ENCODE results near the gene ZNF546. TPM values are rescaled to one million over a fixed set of nuclear protein-coding genes. Genes with fewer than 3 reads are reported as not detected.

The ZNF546 gene
- polyA plus RNA-seq, 3 donors = 5.3 to 11.2 (median 8.3) TPM

- DNase-seq = no peak
These were observed 56.6 kb downstream of the ZNF546 start for GRCh38 chr19:40053491-40053890.

DNA sequence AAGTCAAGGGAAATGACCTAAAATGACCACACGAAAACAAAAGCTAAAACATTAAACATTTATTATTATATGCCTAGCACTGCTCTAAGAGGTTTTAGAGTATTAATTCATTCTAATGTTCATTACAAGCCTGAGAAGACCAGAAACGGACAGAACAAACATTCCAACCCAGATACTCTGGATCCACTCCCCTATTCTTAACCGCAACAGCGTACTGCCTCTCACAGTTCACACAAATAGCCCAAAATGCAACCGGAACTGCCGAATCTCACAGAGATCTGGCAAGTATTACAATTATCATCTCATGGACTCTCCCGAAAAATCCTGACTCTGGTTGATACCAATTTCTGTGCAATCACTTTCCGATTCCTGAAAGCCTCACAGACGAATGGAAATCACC, 57.8 kb downstream of the ZNF546 start:
- no peak for DNase-seq

DNA sequence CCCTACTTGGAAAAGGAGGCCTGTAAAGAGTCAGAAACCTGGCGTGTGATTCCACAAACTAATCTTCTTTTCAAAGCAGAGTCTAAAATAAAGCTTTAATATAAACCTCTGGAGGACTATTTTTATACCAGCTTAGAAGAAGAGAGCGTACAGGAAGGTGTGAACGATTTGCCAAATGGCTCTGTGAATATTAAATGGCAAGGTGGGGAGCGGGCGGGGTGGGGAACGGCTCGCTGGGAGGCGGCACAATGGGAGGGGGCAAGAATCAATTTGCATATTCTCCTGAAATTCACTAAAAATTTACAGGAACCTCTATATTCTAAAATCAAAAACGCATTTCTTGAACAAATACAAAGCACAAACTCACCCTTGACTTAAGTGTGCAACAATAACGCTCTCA, 58.2 kb downstream of the ZNF546 start:
- DNase-seq = no peak

DNA sequence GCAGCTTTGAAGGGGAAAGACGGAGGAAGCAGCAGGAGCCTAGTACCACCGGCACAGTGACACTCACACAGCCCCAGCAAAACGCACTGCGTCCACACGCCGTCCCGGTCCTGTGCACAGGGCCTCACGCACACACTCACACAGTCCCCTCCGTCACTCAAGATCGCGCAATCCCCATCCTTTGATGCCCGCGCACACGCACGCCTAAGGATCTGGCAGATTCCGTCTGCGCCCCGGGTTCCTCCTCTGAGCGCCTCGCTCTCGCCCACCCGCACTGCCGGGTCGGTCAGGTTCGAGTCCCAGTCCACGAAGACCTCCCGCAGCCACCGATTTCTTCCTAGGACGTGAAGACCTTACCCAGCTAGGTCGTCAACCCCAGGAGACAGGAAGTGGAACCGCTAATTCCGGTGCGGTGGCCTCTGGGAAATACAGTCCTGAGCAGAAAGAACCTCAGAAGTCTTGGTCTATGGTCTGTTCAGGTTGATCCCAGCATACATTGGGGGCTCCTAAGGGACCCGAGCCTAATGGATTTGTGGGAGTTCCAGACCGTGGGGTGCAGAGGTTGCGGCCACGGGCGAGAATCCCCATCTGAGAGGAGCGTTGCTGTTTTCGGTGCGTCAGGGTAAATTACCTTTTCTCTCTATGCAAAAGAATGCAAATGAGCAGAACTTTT, 59.1 kb downstream of the ZNF546 start, which contains the start of gene ZNF780B:
Gene ZNF780B (minus strand): TSS at position 400 of the 673 bp plus-strand sequence. CDS start 5,899 bp downstream, outside the sequence.
- DNase-seq = peak; percentile 65

DNA sequence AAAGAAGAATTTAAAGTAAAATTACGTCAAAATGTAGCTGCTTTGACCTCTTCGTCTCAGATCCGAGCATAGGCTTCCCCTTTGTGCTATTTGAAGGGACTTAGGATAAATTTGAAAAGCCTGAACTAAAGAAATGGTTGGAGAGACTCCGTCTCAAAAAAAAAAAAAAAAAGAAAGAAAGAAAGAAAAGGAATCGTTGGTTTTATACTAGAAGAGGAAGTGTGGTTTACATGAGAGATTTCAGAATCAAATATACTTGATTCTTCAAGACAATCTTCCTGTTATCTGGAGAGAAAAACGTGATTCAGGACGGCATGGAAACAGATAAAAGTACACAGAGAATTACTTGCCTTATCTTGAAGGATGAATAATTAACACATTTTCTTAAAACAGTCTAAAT, 59.6 kb downstream of the ZNF546 start:
- DNase-seq = no peak

DNA sequence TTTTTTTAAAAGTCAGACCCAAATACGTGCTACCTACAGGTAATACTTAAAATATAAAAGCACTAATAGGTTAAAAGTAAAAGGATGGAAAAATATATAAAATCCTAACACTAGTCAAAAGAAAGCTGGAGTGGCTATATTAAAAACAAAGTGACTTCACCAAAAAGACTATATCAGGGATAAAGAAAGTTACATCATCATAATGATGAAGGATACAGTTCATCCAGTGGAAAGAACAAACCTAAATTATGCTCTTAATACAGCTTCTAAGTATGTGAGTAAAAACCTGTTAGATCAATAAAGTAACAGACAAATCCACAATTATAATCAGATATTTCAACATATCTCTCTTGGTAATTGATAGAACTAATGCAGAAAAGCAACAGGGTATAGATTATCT, 60.3 kb downstream of the ZNF546 start:
- DNase-seq = no peak

GRCh38 chr19:40059624-40060023, 62.8 kb downstream of the ZNF546 start:
- DNase-seq = no peak

GRCh38 chr19:40070058-40070457, 73.2 kb downstream of the ZNF546 start:
- no peak for DNase-seq

Other genes starting within 250 kb of the ZNF546 start
- not detected for gene LEUTX, start 218.2 kb upstream of the ZNF546 start, polyA plus RNA-seq (ENCODE audit: insufficient read length in 3 of 3)
- gene DYRK1B, start 162.9 kb upstream of the ZNF546 start, polyA plus RNA-seq (ENCODE audit: insufficient read length in 3 of 3) = 10 to 100 TPM; 35.4 to 38.1 (median 35.9) TPM
- 100 to 1,000 TPM; 328 to 373 (median 335) TPM for gene FBL, start 150.7 kb upstream of the ZNF546 start, polyA plus RNA-seq (ENCODE audit: insufficient read length in 3 of 3)
- gene FCGBP, start 62.4 kb upstream of the ZNF546 start, polyA plus RNA-seq (ENCODE audit: insufficient read length in 3 of 3) = 10 to 100 TPM in 1 of 3 donors, 1 to 10 TPM in 2; 8.8 to 10.7 (median 9.4) TPM
- 100 to 1,000 TPM in 2 of 3 donors, 10 to 100 TPM in 1; 97.1 to 108 (median 103) TPM for gene PSMC4, start 25.9 kb upstream of the ZNF546 start, polyA plus RNA-seq (ENCODE audit: insufficient read length in 3 of 3)
- gene ZNF780B, start 59.2 kb downstream of the ZNF546 start, polyA plus RNA-seq (ENCODE audit: insufficient read length in 3 of 3) = 10 to 100 TPM; 19.5 to 42.5 (median 37.3) TPM
- 10 to 100 TPM; 18.0 to 24.4 (median 19.8) TPM for gene ZNF780A, start 93.9 kb downstream of the ZNF546 start, polyA plus RNA-seq (ENCODE audit: insufficient read length in 3 of 3)
- gene MAP3K10, start 194.4 kb downstream of the ZNF546 start, polyA plus RNA-seq (ENCODE audit: insufficient read length in 3 of 3) = 10 to 100 TPM; 16.0 to 19.7 (median 16.8) TPM
- gene TTC9B, start 221.3 kb downstream of the ZNF546 start, polyA plus RNA-seq (ENCODE audit: insufficient read length in 3 of 3) = under 1 TPM in 2 of 3 donors, not detected in 1; 0.10 to 0.34 TPM
- 1 to 10 TPM; 1.6 to 2.2 (median 1.8) TPM for gene CCNP, start 229.6 kb downstream of the ZNF546 start, polyA plus RNA-seq (ENCODE audit: insufficient read length in 3 of 3)